ENCODE measurements around the gene MICAL2. TPM values are rescaled to one million over a fixed set of nuclear protein-coding genes. Genes with fewer than 3 reads are reported as not detected.

Gene MICAL2
- total RNA-seq, 4 donors from 2014 or later: 24.7 to 53.7 (median 37.0) TPM

- Histone ChIP-seq H3K4me1 (peaks cover 16 to 37% of the 10 kb centered on the region in 2 donors), H3K9me3 (no peaks in the 10 kb centered on the region), H3K27me3 (peaks cover 0 to 3% (median 0%) of the 10 kb centered on the region in 3 donors), H3K27ac (peak overlapping the region in 1 of 4 donors; percentile 41), H3K36me3 (no peaks in the 10 kb centered on the region), H3K4me3 (no peak overlapping the region)
- ATAC-seq: no peak
- TF ChIP-seq POLR2A (IDR thresholded peaks at IDR 0.05): no peak
- TF ChIP-seq CTCF (IDR thresholded peaks at IDR 0.05 in 4 of 5, conservative IDR thresholded peaks at IDR 0.05 in 1 of 5): no peak
- intact Hi-C loops (cut with DNase I; ENCODE audit: low total_unique reads) (loop anchor here (5.0 kb wide), 1 partner anchor 148 kb away; no protein-coding TSS in a partner anchor), in situ Hi-C loops (cut with MboI; ENCODE audit: low sequenced_read_pairs in 4 of 4) (no loop called here)
- no peak for DNase-seq
Observed at GRCh38 chr11:12089041-12089440, 21.3 kb upstream of the MICAL2 start.

GRCh38 chr11:12089473-12089872 lies 20.9 kb upstream of the MICAL2 start:
- TF ChIP-seq POLR2A (IDR thresholded peaks at IDR 0.05) (no peak), CTCF (IDR thresholded peaks at IDR 0.05 in 4 of 5, conservative IDR thresholded peaks at IDR 0.05 in 1 of 5) (no peak)
- H3K4me3 ChIP-seq: no peak overlapping the region
- peaks cover 0 to 3% (median 0%) of the 10 kb centered on the region in 3 donors for H3K27me3 ChIP-seq
- intact Hi-C loops (cut with DNase I; ENCODE audit: low total_unique reads): loop anchor here (5.0 kb wide), 1 partner anchor 148 kb away; no protein-coding TSS in a partner anchor
- H3K4me1 ChIP-seq: peaks cover 16 to 37% of the 10 kb centered on the region in 2 donors
- ATAC-seq (no peak), DNase-seq (no peak)
- in situ Hi-C loops (cut with MboI; ENCODE audit: low sequenced_read_pairs in 4 of 4): no loop called here
- H3K9me3 ChIP-seq: no peaks in the 10 kb centered on the region
- H3K27ac ChIP-seq: peak overlapping the region in 1 of 4 donors; percentile 41
- no peaks in the 10 kb centered on the region for H3K36me3 ChIP-seq

- Histone ChIP-seq H3K27ac (peak overlapping the region in 3 of 4 donors; percentile 33 to 50 (median 36)), H3K4me3 (no peak overlapping the region), H3K36me3 (no peaks in the 10 kb centered on the region), H3K4me1 (peaks cover 16 to 37% of the 10 kb centered on the region in 2 donors), H3K27me3 (peaks cover 0 to 3% (median 0%) of the 10 kb centered on the region in 3 donors), H3K9me3 (no peaks in the 10 kb centered on the region)
- in situ Hi-C loops (cut with MboI; ENCODE audit: low sequenced_read_pairs in 4 of 4): no loop called here
- ATAC-seq: no peak
- intact Hi-C loops (cut with DNase I; ENCODE audit: low total_unique reads): no loop called here
- DNase-seq: no peak
- TF ChIP-seq POLR2A (IDR thresholded peaks at IDR 0.05) (no peak), CTCF (IDR thresholded peaks at IDR 0.05 in 4 of 5, conservative IDR thresholded peaks at IDR 0.05 in 1 of 5) (no peak)
Observed at GRCh38 chr11:12090061-12090591, 20.3 kb upstream of the MICAL2 start.

GRCh38 chr11:12090761-12091258 lies 19.6 kb upstream of the MICAL2 start:
- intact Hi-C loops (cut with DNase I; ENCODE audit: low total_unique reads) (no loop called here), in situ Hi-C loops (cut with MboI; ENCODE audit: low sequenced_read_pairs in 4 of 4) (no loop called here)
- Histone ChIP-seq H3K9me3 (no peaks in the 10 kb centered on the region), H3K27me3 (peaks cover 0 to 3% (median 0%) of the 10 kb centered on the region in 3 donors), H3K4me3 (no peak overlapping the region), H3K27ac (peak overlapping the region in 1 of 4 donors; percentile 36), H3K36me3 (no peaks in the 10 kb centered on the region), H3K4me1 (peaks cover 9 to 32% of the 10 kb centered on the region in 2 donors)
- TF ChIP-seq POLR2A (IDR thresholded peaks at IDR 0.05): no peak
- TF ChIP-seq CTCF (IDR thresholded peaks at IDR 0.05 in 4 of 5, conservative IDR thresholded peaks at IDR 0.05 in 1 of 5): no peak
- DNase-seq: no peak
- no peak for ATAC-seq

Measured in gastrocnemius medialis (tissue), 4 donors.